ENCODE results near the gene NPHS1. TPM values are rescaled to one million over a fixed set of nuclear protein-coding genes. Genes with fewer than 3 reads are reported as not detected.

Gene NPHS1
- total RNA-seq, 1 donor from 2014 or later: 0.48 TPM

DNA sequence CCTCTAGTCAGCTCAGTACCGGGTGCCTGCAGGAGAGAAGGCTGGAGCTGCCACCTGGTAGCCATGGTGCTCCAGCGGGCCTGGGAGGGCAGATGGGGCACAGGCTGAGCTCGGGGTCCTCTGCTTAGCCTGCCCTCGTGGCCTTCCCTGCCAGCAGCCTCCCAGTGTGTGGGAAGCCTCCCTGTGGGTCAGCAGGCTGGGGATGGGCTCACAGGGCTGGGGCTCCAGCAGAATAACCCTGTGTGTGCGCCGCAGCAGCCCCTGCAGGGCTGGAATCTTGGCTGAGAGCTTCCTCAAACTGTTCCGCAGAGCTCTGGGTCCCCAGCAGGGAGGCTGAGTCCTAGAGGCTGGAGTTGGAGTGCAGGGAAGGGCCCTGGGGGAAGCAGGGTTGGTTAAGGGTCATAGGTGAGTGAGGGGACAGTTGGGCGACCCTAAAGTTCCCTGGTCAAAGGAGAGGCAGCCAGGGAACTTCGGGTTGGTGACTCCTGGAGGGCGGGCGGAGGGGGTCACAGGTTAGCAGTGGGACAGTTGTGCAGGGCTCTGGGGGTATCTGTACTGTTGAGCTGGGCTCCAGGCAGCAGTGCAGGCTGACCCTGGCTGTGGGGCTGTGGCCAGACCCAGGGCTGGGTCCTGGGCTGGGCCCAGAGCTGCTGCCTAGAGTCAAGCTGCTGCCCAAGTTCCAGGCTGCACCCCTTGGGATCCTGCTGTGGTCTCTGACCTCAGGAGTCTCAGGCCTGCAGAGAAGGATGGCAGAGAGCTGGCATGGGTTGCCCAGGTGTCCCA, 62.9 kb downstream of the NPHS1 start:
- no peak for DNase-seq (ENCODE audit: low spot score)

DNA sequence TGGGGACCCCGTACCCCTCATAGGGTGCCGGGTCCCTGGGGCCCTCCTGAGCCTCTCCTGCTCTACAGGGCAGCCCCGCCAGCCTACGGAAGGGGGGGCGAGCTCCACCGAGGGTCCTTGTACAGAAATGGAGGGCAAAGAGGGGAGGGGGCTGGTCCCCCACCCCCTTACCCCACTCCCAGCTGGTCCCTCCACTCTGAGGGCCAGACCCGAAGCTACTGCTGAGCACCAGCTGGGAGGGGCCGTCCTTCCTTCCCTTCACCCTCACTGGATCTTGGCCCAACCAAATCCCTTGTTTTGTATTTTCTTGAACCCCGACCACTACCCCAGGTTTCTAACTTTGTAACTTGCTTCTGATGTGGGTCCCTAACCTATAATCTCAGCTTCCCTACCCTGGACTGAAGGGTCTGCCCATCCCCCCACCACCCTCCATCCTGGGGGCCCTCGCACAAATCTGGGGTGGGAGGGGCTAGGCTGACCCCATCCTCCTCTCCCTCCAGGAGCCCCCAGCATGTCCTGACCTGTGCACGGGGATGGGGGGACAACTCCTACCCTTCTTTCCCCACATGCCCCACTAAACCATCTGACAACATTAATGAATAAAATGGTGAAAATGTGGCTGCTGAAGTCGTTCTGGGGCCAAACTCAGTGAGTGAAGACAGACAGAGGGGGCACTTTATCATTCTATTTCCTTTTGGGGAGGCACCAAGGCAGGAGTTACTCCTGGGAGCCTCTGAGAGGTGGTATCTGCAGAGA, 63.9 kb downstream of the NPHS1 start:
- no peak for DNase-seq (ENCODE audit: low spot score)

DNA sequence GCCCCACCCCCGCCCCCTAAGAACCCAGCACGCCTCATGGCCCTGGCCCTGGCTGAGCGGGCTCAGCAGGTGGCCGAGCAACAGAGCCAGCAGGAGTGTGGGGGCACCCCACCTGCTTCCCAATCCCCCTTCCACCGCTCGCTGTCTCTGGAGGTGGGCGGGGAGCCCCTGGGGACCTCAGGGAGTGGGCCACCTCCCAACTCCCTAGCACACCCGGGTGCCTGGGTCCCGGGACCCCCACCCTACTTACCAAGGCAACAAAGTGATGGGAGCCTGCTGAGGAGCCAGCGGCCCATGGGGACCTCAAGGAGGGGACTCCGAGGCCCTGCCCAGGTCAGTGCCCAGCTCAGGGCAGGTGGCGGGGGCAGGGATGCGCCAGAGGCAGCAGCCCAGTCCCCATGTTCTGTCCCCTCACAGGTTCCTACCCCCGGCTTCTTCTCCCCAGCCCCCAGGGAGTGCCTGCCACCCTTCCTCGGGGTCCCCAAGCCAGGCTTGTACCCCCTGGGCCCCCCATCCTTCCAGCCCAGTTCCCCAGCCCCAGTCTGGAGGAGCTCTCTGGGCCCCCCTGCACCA, 65.0 kb downstream of the NPHS1 start:
- no peak for DNase-seq (ENCODE audit: low spot score)

DNA sequence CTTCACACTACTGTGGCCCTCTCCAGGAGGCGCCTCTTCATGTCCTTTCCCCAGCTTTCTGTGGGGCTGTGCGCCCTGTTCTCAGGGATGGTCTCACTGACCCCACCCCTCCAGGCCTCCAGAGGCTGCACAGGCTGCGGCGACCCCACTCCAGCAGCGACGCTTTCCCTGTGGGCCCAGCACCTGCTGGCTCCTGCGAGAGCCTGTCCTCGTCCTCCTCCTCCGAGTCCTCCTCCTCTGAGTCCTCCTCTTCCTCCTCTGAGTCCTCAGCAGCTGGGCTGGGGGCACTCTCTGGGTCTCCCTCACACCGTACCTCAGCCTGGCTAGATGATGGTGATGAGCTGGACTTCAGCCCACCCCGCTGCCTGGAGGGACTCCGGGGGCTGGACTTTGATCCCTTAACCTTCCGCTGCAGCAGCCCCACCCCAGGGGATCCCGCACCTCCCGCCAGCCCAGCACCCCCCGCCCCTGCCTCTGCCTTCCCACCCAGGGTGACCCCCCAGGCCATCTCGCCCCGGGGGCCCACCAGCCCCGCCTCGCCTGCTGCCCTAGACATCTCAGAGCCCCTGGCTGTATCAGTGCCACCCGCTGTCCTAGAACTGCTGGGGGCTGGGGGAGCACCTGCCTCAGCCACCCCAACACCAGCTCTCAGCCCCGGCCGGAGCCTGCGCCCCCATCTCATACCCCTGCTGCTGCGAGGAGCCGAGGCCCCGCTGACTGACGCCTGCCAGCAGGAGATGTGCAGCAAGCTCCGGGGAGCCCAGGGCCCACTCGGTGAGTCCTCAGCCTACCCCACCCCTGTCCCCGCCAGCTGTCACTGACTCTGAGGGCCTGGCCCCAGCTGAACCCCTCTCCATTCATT, 65.8 kb downstream of the NPHS1 start:
- no peak for DNase-seq (ENCODE audit: low spot score)

DNA sequence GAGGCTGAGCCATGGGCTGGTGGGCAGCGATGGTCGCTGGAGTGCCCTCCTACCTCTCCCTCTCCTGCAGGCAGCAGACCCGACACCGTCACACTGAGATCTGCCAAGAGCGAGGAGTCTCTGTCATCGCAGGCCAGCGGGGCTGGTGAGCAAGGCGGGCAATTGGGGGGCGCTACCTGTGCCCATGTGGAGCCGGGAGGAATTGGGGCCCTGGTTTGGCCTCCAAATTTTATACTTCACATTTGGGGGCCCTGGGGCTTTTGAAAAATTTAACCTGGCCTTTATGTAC, 67.0 kb downstream of the NPHS1 start:
- no peak for DNase-seq (ENCODE audit: low spot score)

DNA sequence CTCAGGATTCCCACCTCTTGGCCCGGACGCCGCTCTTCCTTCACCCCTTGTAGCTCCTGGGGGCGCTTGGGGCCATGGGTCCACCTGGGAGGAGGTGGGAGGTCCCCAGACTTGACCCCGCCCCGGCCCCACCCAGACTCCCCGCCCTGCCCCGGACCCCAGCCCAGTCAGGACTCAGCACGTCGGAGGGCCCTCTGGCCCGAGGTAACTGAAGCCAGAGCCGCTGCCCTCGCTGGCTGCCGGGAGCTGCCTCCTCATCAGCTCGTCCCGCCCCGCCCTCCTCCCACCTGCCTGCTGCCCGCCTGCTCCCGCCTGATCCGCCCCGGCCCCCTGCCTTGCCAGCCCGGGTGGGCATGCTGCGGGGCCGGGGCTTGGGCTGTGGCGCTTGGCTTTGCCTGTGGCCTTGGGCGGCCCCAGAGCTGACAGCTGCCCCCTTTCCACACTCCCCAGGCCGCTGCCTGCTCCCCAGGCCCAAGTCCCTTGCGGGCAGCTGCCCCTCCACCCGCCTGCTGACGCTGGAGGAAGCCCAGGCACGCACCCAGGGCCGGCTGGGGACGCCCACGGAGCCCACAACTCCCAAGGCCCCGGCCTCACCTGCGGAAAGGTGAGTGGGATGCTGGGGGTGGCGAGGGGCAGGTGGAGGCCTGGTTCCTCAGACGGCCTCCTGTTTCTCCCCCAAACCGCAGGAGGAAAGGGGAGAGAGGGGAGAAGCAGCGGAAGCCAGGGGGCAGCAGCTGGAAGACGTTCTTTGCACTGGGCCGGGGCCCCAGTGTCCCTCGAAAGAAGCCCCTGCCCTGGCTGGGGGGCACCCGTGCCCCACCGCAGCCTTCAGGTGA, 67.6 kb downstream of the NPHS1 start:
- DNase-seq (ENCODE audit: low spot score): no peak

DNA sequence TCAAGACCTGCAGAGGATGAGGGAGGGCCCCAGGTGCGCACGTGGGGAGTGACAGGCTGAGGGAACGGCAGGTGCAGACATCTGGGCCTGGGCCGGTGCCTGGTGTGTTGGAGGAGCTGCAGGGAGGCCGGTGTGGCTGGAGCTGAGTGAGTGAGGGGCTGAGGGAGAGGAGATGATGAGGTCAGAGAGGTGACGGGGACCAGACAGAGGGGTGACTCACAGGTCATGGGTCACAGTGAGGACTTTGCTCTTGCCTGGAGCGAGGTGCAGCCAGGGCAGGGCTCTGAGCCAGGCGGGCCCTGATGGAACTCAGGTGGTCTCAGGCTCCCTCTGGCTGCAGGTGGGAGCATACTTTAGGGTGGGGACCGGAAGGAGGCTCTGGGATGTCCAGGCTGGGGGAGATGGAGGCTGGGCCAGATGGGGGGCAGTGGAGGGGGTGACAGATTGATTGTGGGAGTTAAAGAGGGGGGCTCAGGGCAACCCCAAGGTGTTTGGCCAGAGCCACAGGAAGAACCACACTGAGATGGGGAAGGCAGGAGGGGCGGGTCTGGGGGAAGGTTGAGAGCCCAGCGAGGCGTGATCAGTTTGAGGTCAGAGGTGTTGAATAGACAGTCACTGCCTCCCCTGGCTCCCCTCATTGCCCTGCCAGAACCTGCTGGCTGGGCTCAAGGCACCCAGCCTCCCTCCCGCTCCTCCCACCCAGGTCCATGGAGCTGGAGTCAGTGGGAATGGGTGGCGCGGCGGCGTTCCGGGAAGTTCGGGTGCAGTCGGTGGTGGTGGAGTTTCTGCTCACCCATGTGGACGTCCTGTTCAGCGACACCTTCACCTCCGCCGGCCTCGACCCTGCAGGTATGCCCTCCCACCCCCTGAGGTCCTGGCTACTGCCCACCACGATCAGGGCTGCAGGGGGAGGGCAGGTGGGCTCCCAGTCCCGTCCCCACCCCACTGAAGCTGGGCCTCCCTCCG, 68.6 kb downstream of the NPHS1 start:
- DNase-seq (ENCODE audit: low spot score): no peak

DNA sequence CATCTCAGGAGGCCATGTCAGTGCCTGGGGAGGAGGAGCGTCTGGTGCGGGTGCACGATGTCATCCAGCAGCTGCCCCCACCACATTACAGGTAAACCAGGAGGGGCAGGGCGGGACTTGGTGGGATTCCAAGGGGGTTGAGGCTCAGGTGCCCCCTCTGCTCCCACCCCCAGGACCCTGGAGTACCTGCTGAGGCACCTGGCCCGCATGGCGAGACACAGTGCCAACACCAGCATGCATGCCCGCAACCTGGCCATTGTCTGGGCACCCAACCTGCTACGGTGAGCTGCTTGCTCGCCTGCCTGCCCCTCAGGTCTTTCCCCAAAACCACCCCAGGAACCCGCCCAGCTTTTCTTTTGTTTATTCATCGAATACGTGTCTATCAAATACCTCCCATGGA, 69.7 kb downstream of the NPHS1 start:
- DNase-seq (ENCODE audit: low spot score): no peak

DNA sequence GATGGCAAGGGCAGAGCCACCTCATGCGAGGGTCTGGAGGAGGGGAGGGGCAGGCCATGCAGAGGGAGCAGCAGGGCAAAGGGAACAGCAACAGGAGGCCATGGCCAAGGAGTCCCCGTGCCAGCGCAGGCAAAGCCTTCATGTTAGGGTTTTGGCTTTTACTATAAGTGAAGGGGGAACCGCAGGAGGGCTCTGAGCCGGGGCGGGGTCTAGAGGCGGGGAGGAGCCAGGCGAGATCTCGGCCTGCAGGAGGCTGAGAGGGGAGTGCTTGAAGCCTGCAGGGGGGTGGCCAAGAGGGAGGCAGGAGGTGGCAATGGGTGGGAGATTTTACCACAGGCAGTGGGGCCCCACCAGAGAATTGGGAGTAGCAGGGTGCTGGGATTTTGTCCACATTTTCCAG, 70.7 kb downstream of the NPHS1 start:
- no peak for DNase-seq (ENCODE audit: low spot score)

DNA sequence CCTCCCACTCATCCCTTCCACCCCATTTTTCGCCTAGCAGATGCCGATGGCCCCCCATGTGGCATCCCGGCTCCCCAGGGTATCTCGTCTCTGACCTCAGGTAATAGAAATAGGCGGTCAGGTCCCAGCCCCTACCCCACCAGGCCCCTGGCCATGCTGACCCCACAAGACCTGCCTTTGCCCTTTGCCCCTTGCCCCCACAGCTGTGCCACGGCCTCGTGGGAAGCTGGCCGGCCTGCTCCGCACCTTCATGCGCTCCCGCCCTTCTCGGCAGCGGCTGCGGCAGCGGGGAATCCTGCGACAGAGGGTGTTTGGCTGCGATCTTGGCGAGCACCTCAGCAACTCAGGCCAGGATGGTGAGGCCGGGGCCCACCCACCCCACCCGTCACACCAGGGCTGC, 71.6 kb downstream of the NPHS1 start:
- no peak for DNase-seq (ENCODE audit: low spot score)

DNA sequence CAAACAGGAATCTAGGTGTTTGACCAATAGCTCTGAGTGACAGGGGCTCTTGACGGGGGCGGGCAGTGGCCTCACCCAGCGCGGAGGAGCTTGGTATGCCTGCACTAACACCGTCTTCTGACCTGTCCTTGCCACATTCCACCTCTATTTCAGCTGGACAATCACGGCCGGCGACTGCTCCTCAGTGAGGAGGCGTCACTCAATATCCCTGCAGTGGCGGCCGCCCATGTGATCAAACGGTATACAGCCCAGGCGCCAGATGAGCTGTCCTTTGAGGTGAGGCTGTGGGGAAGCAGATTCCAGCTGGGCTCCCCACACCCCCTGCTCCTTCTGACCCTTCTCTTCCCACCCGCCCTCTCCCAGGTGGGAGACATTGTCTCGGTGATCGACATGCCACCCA, 72.2 kb downstream of the NPHS1 start:
- no peak for DNase-seq (ENCODE audit: low spot score)

DNA sequence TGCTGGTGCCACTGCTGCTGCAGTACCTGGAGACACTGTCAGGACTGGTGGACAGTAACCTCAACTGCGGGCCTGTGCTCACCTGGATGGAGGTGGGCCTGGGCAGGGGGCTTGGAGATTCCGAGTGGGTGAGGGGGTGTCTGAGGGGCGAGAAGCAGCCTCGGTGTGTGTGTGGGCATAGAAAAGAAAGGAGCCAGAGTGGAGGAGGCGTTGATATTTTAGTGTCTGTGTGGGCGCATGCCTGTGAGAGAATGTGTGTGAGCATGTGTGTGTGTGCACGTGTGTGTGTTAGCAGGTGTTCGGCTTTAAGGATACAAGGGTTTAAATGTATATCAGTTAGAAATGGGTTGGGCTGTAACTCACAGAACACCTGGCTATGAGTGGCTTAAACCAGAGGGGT, 73.3 kb downstream of the NPHS1 start:
- DNase-seq (ENCODE audit: low spot score): no peak

DNA sequence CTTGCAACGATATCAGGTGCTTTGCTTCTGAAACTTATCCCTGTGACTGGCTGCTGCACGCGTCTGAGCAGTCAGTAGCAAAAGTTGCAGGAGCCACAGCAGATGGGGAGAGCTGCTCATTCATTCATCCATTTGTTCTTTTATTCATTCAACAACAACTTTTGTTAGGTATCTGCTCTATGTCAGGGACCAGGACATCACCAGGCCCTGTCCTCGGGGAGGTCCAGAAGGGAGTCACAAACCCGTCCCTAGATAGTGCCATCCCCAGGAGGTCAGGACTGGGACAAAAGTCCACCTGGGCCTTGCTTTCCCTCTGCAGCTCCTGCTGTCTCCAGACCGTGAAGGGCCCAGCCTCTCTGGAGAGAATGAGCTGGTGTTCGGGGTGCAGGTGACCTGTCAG, 74.3 kb downstream of the NPHS1 start:
- no peak for DNase-seq (ENCODE audit: low spot score)

DNA sequence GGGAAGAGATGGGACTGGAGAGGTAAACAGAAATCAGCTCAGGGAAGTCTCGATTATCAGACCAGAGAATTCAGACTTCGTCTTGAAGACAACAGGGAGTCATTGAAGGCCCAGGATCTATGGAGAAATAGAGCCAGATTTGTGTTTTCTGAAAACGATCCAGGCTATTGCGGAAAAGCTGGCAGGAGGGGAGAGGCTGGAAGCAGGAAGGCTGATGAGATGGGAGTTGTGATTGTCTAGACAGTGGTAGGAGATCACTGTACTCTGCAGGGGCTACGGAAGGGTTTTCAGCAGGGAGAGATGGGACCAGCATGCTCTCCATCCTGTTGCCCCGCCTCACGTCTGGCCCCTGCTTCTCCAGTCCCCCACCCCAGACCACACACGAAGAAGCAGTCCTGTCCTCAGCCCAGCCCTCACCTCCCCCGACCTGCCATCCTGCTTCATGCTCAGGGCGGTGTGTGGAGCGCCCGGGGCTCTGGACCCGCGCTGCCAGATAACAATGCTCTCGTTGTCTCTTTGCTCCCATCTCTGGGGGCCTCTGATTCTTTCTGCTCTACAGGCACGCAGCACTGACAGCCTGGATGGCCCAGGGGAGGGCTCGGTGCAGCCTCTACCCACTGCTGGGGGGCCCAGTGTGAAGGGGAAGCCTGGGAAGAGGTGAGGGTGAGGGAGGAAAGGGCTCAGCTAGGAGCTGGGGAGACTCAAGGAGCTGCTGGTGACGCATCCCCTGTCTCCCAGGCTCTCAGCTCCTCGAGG, 75.0 kb downstream of the NPHS1 start:
- DNase-seq (ENCODE audit: low spot score): no peak

DNA sequence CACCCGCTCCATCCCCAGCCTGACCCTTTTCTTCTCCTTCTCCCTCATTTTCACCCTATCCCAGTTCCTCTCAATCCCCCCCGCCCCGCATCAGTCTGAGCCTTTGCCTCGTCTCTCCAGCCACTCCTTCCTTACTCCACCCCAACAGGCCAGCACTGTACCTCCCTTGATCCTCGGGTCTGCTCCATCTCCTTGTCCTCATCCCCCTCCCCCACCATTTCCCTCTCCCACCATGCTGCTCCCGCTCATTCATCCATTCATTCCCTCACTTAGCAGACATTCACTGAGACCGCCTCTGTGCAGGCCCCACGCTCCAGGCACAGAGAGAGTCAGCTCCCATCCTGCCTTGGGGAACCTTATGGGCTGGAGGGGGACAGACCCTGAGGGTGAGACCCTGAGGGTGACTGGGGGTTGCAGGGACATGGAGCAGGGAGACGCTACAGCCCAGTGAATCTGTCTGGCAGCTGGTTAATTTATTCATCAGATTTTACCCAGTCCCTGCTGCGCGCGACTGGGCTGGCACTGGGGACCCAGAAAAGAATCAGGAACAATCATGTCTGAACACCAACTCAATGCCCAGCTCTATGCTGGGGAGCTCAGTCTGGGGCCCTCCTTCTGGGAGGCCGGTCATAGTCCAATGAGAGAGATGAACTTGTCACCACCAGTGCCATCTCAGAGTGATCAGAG, 76.1 kb downstream of the NPHS1 start:
- no peak for DNase-seq (ENCODE audit: low spot score)

Data from umbilical cord (tissue), 2 donors.